Measurements from ENCODE around the gene RAD51D.

DNA sequence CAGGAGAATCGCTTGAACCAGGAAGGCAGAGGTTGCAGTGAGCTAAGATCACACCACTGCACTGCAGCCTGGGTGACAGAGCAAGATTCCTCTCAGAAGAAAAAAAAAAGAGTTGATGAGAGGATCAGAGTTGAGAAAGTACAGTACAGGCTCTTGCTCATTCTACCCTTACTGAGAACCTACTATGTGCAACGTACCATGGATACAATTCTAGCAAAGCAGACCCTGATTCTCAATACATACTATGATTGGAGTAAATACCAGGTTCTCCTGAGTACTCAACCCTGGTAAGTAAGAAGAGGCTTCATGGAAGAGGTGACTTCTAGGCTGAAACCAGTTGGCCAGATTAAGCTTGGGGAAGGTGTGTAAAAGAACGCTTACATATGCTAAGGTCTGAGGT, 57.4 kb downstream of the RAD51D start:
- TF ChIP-seq, protein P1, sequence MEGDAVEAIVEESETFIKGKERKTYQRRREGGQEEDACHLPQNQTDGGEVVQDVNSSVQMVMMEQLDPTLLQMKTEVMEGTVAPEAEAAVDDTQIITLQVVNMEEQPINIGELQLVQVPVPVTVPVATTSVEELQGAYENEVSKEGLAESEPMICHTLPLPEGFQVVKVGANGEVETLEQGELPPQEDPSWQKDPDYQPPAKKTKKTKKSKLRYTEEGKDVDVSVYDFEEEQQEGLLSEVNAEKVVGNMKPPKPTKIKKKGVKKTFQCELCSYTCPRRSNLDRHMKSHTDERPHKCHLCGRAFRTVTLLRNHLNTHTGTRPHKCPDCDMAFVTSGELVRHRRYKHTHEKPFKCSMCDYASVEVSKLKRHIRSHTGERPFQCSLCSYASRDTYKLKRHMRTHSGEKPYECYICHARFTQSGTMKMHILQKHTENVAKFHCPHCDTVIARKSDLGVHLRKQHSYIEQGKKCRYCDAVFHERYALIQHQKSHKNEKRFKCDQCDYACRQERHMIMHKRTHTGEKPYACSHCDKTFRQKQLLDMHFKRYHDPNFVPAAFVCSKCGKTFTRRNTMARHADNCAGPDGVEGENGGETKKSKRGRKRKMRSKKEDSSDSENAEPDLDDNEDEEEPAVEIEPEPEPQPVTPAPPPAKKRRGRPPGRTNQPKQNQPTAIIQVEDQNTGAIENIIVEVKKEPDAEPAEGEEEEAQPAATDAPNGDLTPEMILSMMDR (IDR thresholded peaks at IDR 0.05; ENCODE audit: insufficient read depth, low read depth, low read length), result no peak
- TF ChIP-seq EZH2 (IDR thresholded peaks at IDR 0.05; ENCODE audit: insufficient read depth, low read length), result no peak

All from astrocyte (in vitro differentiated cells and primary cell).